Neuronal stem cell (in vitro differentiated cells): ENCODE data around the gene MEGF11.

ENCODE experiments used
- DNase-seq: peaks from one replicate; pipeline ENCODE4 v3.0.0-alpha.2; 2013; ENCODE audit warnings: low spot score
- H2AFZ ChIP-seq: one replicate; pipeline ENCODE4 v1.6.1; 2013; ENCODE audit warnings: mild to moderate bottlenecking, low read length, inconsistent platforms
- H2AK5ac ChIP-seq: 2 replicates; pipeline ENCODE4 v1.6.1; 2013; ENCODE audit warnings: low read depth, mild to moderate bottlenecking, inconsistent platforms, low read length, moderate library complexity, mixed read lengths
- H2BK120ac ChIP-seq: 2 replicates; pipeline ENCODE4 v1.6.1; 2013; ENCODE audit warnings: low read depth, mild to moderate bottlenecking, inconsistent platforms, low read length, moderate library complexity, mixed read lengths
- H2BK12ac ChIP-seq: one replicate; pipeline ENCODE4 v1.6.1; 2013; ENCODE audit warnings: low read length, inconsistent platforms
- H2BK15ac ChIP-seq: 2 replicates; pipeline ENCODE4 v1.6.1; 2013; ENCODE audit warnings: mild to moderate bottlenecking, low read length, inconsistent platforms, mixed read lengths
- H2BK5ac ChIP-seq: one replicate; pipeline ENCODE4 v1.6.1; 2013; ENCODE audit warnings: inconsistent platforms, mild to moderate bottlenecking, low read length, moderate library complexity
- H3K14ac ChIP-seq: one replicate; pipeline ENCODE4 v1.6.1; 2013; ENCODE audit warnings: low read length, inconsistent platforms
- H3K18ac ChIP-seq: 2 replicates; pipeline ENCODE4 v1.6.1; 2013; ENCODE audit warnings: low read length, inconsistent platforms
- H3K23ac ChIP-seq: 2 replicates; pipeline ENCODE4 v1.6.1; 2013; ENCODE audit warnings: low read depth, mild to moderate bottlenecking, mixed read lengths, low read length, inconsistent platforms; ENCODE audit not compliant: poor library complexity
- H3K27ac ChIP-seq: replicated peaks from 3 replicates; pipeline ENCODE4 v1.5.1; 2013; ENCODE audit warnings: low read length, inconsistent platforms
- H3K27me3 ChIP-seq, 3 experiments: 2 replicates each; pipeline ENCODE4 v1.6.1; 2013; ENCODE audit warnings: low read length in 3 of 3, mild to moderate bottlenecking in 2 of 3, inconsistent platforms in 1 of 3, low read depth in 1 of 3, mixed read lengths in 1 of 3, moderate library complexity in 1 of 3; ENCODE audit not compliant: control insufficient read depth in 3 of 3, insufficient read depth in 3 of 3
- H3K36me3 ChIP-seq, 2 donors: replicated peaks in 1 of 2; 2 replicates each; pipeline ENCODE4 v1.6.1; 2013; ENCODE audit warnings: low read length in 2 of 2; ENCODE audit not compliant: control insufficient read depth in 2 of 2, insufficient read depth in 2 of 2
- H3K4ac ChIP-seq: 2 replicates; pipeline ENCODE4 v1.6.1; 2013; ENCODE audit warnings: inconsistent platforms, mild to moderate bottlenecking, low read length, moderate library complexity
- H3K4me1 ChIP-seq, 2 donors: 1 replicate in 1 of 2; 2 replicates in 1 of 2; pipeline ENCODE4 v1.6.1; 2013; ENCODE audit warnings: low read length in 2 of 2, low read depth in 1 of 2; ENCODE audit not compliant: control insufficient read depth in 2 of 2, insufficient read depth in 1 of 2
- H3K4me2 ChIP-seq: one replicate; pipeline ENCODE4 v1.6.1; 2013; ENCODE audit warnings: mild to moderate bottlenecking, low read length, inconsistent platforms; ENCODE audit not compliant: insufficient read depth, poor library complexity, severe bottlenecking
- H3K4me3 ChIP-seq, 2 donors: 2 replicates each; pipeline ENCODE4 v1.5.1; 2013; ENCODE audit warnings: low read length in 2 of 2, mild to moderate bottlenecking in 2 of 2, inconsistent platforms in 1 of 2, moderate library complexity in 1 of 2
- H3K79me1 ChIP-seq: one replicate; pipeline ENCODE4 v1.6.1; 2013; ENCODE audit warnings: low read depth, mild to moderate bottlenecking, inconsistent platforms, low read length, moderate library complexity
- H3K9ac ChIP-seq: one replicate; pipeline ENCODE4 v1.6.1; 2013; ENCODE audit warnings: mild to moderate bottlenecking, low read depth, low read length, inconsistent platforms; ENCODE audit not compliant: poor library complexity
- H3K9me3 ChIP-seq, 2 donors: replicated peaks in 1 of 2; 2 replicates each; pipeline versions ENCODE3 to v1.6.1; 2013; ENCODE audit warnings: low read length in 2 of 2, mild to moderate bottlenecking in 2 of 2, inconsistent platforms in 1 of 2, low read depth in 1 of 2, mixed read lengths in 1 of 2, moderate library complexity in 1 of 2; ENCODE audit not compliant: control insufficient read depth in 2 of 2, insufficient read depth in 1 of 2
- H4K8ac ChIP-seq: one replicate; pipeline ENCODE4 v1.6.1; 2013; ENCODE audit warnings: low read depth, mild to moderate bottlenecking, inconsistent platforms, low read length, moderate library complexity
- H4K91ac ChIP-seq: one replicate; pipeline ENCODE4 v1.6.1; 2013; ENCODE audit warnings: low read length, low read depth, mild to moderate bottlenecking, inconsistent platforms; ENCODE audit not compliant: poor library complexity
- WGBS, 2 donors: extraction: QIAGEN DNeasy Blood & Tissue Kit; methylation state at CpG; one replicate each; pipeline ENCODE4 v1.1.7; 2013; ENCODE audit warnings: missing lambda C conversion rate in 2 of 2, mixed read lengths in 1 of 2; ENCODE audit not compliant: insufficient read length in 2 of 2, insufficient replicate concordance in 1 of 2; ENCODE audit errors: extremely low coverage in 2 of 2; 5-methylcytosine and 5-hydroxymethylcytosine counted together

Gene MEGF11

DNA sequence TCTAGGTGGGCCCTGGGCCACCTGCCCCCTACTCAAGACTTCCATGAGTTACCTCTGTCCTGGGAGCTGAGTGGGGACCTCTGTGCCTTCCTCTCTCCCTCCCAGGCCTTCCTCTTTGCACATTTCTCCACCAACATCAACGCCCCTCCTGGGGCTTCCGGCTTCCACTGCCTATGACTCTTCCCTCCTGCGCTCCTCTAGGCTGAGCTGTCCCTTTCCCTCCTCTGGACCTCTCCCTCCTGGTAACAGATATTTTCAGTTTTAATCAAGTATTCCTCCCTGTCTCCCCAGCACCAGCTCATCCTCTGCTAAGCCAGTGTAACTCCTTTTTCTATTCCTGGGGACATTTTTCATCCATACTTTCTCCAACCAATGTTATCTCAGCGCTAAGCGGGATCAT, 223.9 kb downstream of the MEGF11 start:
- H3K27me3 ChIP-seq, result peaks cover 0 to 22% (median 0%) of the 10 kb centered on the region in 3 experiments
- H3K9ac ChIP-seq, result no peak overlapping the region
- DNase-seq, result no peak
- H3K18ac ChIP-seq, result no peak overlapping the region
- H3K4me2 ChIP-seq, result no peak overlapping the region
- H3K79me1 ChIP-seq, result no peaks in the 10 kb centered on the region
- no peak overlapping the region for H2BK12ac ChIP-seq
- H2AFZ ChIP-seq, result no peak overlapping the region
- no peak overlapping the region for H2BK120ac ChIP-seq
- H3K14ac ChIP-seq, result no peak overlapping the region
- H4K8ac ChIP-seq, result no peak overlapping the region
- H2BK15ac ChIP-seq, result no peak overlapping the region
- H3K4me1 ChIP-seq, result peaks cover 0 to 8% of the 10 kb centered on the region in 2 donors
- H3K27ac ChIP-seq, result no peak overlapping the region
- WGBS, 2 donors, result no CpG with 5 or more reads among the region's 5 CpGs
- H3K23ac ChIP-seq, result no peak overlapping the region
- H3K36me3 ChIP-seq, result no peaks in the 10 kb centered on the region
- no peak overlapping the region for H3K4me3 ChIP-seq
- peaks cover 0 to 2% of the 10 kb centered on the region in 2 donors for H3K9me3 ChIP-seq
- H2BK5ac ChIP-seq, result no peak overlapping the region
- H3K4ac ChIP-seq, result no peak overlapping the region
- no peak overlapping the region for H2AK5ac ChIP-seq
- no peak overlapping the region for H4K91ac ChIP-seq

DNA sequence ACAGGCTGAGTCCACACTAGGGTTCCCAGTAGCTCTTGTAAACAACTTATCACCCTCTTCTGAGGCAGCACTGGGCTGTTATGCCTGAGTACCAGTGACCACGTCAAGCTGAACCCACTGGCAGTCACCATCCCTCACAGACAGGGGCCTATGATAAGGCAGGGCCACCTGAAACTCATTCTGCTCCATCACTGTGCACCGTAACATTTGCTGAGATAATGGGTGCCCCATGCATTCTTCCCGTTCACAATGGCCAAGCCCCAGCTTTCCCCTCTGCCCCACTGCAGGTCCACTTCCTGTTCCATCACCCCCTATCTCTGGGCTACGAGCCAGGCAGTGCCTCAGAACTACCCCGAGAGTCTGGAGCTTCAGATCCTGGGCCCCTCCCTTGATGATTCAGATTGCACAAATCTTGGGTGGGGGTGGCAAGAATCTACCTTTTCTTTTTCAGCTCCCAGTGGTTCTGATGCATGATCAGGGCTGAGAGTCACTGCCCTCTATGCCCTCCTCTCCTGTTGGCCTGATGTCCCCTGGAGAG, 226.2 kb downstream of the MEGF11 start:
- no peak for DNase-seq

DNA sequence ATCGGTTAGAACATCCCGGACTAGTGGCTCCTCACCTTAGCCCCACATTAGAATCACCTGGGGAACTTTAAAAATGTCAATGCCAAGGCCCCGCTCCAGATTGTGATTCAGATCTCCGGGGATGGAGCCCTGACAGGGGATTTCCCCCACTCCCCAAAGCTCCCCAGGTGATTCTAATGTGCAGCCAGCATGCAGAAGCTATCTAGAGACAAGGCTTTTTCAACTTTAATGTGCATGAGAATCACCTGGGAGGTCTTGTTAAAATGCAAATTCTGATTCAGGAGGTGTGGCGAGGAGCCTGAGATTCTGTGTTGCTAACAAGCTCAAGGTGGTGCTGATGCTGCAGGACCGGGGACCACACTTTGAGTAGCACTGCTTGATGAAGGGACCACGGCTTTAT, 227.6 kb downstream of the MEGF11 start:
- Histone ChIP-seq H3K27me3 (peaks cover 0 to 22% (median 0%) of the 10 kb centered on the region in 3 experiments), H3K79me1 (no peaks in the 10 kb centered on the region), H3K14ac (no peak overlapping the region), H3K4ac (no peak overlapping the region), H4K91ac (no peak overlapping the region), H2BK5ac (no peak overlapping the region), H3K4me2 (no peak overlapping the region), H2BK120ac (no peak overlapping the region), H2AK5ac (no peak overlapping the region), H2BK12ac (no peak overlapping the region), H2AFZ (no peak overlapping the region), H3K18ac (no peak overlapping the region), H3K36me3 (no peaks in the 10 kb centered on the region), H3K4me1 (peaks cover 0 to 17% of the 10 kb centered on the region in 2 donors), H2BK15ac (no peak overlapping the region), H3K9me3 (no peaks in the 10 kb centered on the region), H3K9ac (no peak overlapping the region), H3K27ac (no peak overlapping the region), H3K4me3 (no peak overlapping the region), H4K8ac (no peak overlapping the region), H3K23ac (no peak overlapping the region)
- WGBS, 2 donors, result no CpG with 5 or more reads among the region's 7 CpGs
- DNase-seq, result no peak

More for the DNA sequence above, 226.2 kb downstream of the MEGF11 start:
- H3K27me3 ChIP-seq, result peaks cover 0 to 22% (median 0%) of the 10 kb centered on the region in 3 experiments
- no peaks in the 10 kb centered on the region for H3K36me3 ChIP-seq
- no peak overlapping the region for H2BK5ac ChIP-seq
- H2BK120ac ChIP-seq, result no peak overlapping the region
- H4K91ac ChIP-seq, result no peak overlapping the region
- no peak overlapping the region for H3K9ac ChIP-seq
- H3K14ac ChIP-seq, result no peak overlapping the region
- H3K23ac ChIP-seq, result no peak overlapping the region
- H3K9me3 ChIP-seq, result no peaks in the 10 kb centered on the region
- H3K4me3 ChIP-seq, result no peak overlapping the region
- WGBS, 2 donors, result no CpG with 5 or more reads among the region's 5 CpGs
- no peak overlapping the region for H4K8ac ChIP-seq
- H2BK15ac ChIP-seq, result no peak overlapping the region
- no peak overlapping the region for H2AK5ac ChIP-seq
- no peaks in the 10 kb centered on the region for H3K79me1 ChIP-seq
- no peak overlapping the region for H3K27ac ChIP-seq
- H3K4me1 ChIP-seq, result peaks cover 0 to 17% of the 10 kb centered on the region in 2 donors
- H3K18ac ChIP-seq, result no peak overlapping the region
- no peak overlapping the region for H3K4ac ChIP-seq
- no peak overlapping the region for H2BK12ac ChIP-seq
- H2AFZ ChIP-seq, result no peak overlapping the region
- no peak overlapping the region for H3K4me2 ChIP-seq

DNA sequence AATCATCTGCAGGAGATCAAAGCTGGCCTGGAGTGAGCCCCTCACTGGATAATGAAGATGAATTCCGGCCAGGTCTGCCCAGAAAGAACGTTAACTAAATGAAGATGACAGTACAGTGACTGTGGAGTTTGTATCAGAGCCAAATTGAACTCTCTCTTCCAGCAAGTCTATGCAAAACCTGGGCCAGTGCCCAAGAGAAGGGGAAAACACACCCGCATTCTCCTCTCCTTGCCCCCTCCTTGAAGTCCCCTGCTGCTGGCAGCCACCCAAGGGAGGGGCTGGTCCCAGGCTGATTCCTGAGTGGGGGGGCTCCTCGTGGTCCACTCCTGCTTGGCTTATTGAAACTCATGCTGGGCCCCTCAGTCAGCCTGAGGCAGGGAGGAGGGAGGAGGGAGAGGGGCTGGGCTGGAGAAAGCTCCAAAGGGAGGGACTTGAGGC, 228.5 kb downstream of the MEGF11 start:
- Histone ChIP-seq H3K27ac (no peak overlapping the region), H3K23ac (no peak overlapping the region), H2AK5ac (no peak overlapping the region), H2BK120ac (no peak overlapping the region), H3K4me3 (no peak overlapping the region), H3K4ac (no peak overlapping the region), H3K14ac (no peak overlapping the region), H3K27me3 (peaks cover 0 to 22% (median 0%) of the 10 kb centered on the region in 3 experiments), H3K4me1 (peaks cover 0 to 17% of the 10 kb centered on the region in 2 donors), H3K9me3 (no peaks in the 10 kb centered on the region), H3K36me3 (no peaks in the 10 kb centered on the region), H4K8ac (no peak overlapping the region), H2BK15ac (peak overlapping the region; percentile 60), H3K9ac (no peak overlapping the region), H3K4me2 (no peak overlapping the region), H3K18ac (peak overlapping the region; percentile 50), H2AFZ (no peak overlapping the region), H4K91ac (peak overlapping the region; percentile 38), H3K79me1 (no peaks in the 10 kb centered on the region), H2BK12ac (no peak overlapping the region), H2BK5ac (no peak overlapping the region)
- DNase-seq, result no peak
- WGBS, 2 donors, result no CpG with 5 or more reads among the region's 4 CpGs
